Measurements from ENCODE around the gene PLCB2.
A peak's percentile ranks its signal among the peaks of the same experiment; 100 is the strongest.

Gene PLCB2

GRCh38 chr15:40267670-40268069 lies 40.1 kb downstream of the PLCB2 start:
- no peak for TF ChIP-seq MAX (IDR thresholded peaks at IDR 0.05; ENCODE audit: low read depth, low read length)
- TF ChIP-seq POLR2A (IDR thresholded peaks at IDR 0.05; ENCODE audit: extremely low read depth, insufficient read length), result no peak
- no peak for TF ChIP-seq CTCF (IDR thresholded peaks at IDR 0.05; ENCODE audit: low read depth, low read length)
- no peak for TF ChIP-seq MYC (IDR thresholded peaks at IDR 0.05; ENCODE audit: low read depth, low read length)
- no peak overlapping the region for H3K4me3 ChIP-seq (ENCODE audit: low read depth, low read length)
- no peak for DNase-seq (ENCODE audit: low read depth)

GRCh38 chr15:40266828-40267304 lies 40.9 kb downstream of the PLCB2 start:
- TF ChIP-seq CTCF (IDR thresholded peaks at IDR 0.05; ENCODE audit: low read depth, low read length) (no peak), MAX (IDR thresholded peaks at IDR 0.05; ENCODE audit: low read depth, low read length) (no peak), MYC (IDR thresholded peaks at IDR 0.05; ENCODE audit: low read depth, low read length) (no peak), POLR2A (IDR thresholded peaks at IDR 0.05; ENCODE audit: extremely low read depth, insufficient read length) (no peak)
- peak; percentile 41 for DNase-seq (ENCODE audit: low read depth)
- H3K4me3 ChIP-seq (ENCODE audit: low read depth, low read length), result no peak overlapping the region

- no peak for DNase-seq (ENCODE audit: low read depth)
- TF ChIP-seq POLR2A (IDR thresholded peaks at IDR 0.05; ENCODE audit: extremely low read depth, insufficient read length) (no peak), MYC (IDR thresholded peaks at IDR 0.05; ENCODE audit: low read depth, low read length) (no peak), MAX (IDR thresholded peaks at IDR 0.05; ENCODE audit: low read depth, low read length) (no peak), CTCF (IDR thresholded peaks at IDR 0.05; ENCODE audit: low read depth, low read length) (no peak)
- no peak overlapping the region for H3K4me3 ChIP-seq (ENCODE audit: low read depth, low read length)
Measured at GRCh38 chr15:40265875-40266274, 41.9 kb downstream of the PLCB2 start.

- no peak for DNase-seq (ENCODE audit: low read depth)
- no peak overlapping the region for H3K4me3 ChIP-seq (ENCODE audit: low read depth, low read length)
- TF ChIP-seq CTCF (IDR thresholded peaks at IDR 0.05; ENCODE audit: low read depth, low read length) (no peak), MYC (IDR thresholded peaks at IDR 0.05; ENCODE audit: low read depth, low read length) (no peak), POLR2A (IDR thresholded peaks at IDR 0.05; ENCODE audit: extremely low read depth, insufficient read length) (no peak), MAX (IDR thresholded peaks at IDR 0.05; ENCODE audit: low read depth, low read length) (no peak)
Measured at GRCh38 chr15:40265355-40265754, 42.4 kb downstream of the PLCB2 start.

GRCh38 chr15:40264321-40265153 lies 43.2 kb downstream of the PLCB2 start:
- DNase-seq (ENCODE audit: low read depth), result no peak
- no peak for TF ChIP-seq MYC (IDR thresholded peaks at IDR 0.05; ENCODE audit: low read depth, low read length)
- no peak for TF ChIP-seq POLR2A (IDR thresholded peaks at IDR 0.05; ENCODE audit: extremely low read depth, insufficient read length)
- TF ChIP-seq MAX (IDR thresholded peaks at IDR 0.05; ENCODE audit: low read depth, low read length), result no peak
- no peak for TF ChIP-seq CTCF (IDR thresholded peaks at IDR 0.05; ENCODE audit: low read depth, low read length)
- no peak overlapping the region for H3K4me3 ChIP-seq (ENCODE audit: low read depth, low read length)
